ENCODE data around the gene CALML5.

The CALML5 gene

GRCh38 chr10:5498791-5499492 lies 428 bp downstream of the CALML5 start:
- no peak for DNase-seq (ENCODE audit: extremely low read depth, low read depth)
- TF ChIP-seq CTCF (IDR thresholded peaks at IDR 0.05; ENCODE audit: low read depth, low read length) = no peak

DNA sequence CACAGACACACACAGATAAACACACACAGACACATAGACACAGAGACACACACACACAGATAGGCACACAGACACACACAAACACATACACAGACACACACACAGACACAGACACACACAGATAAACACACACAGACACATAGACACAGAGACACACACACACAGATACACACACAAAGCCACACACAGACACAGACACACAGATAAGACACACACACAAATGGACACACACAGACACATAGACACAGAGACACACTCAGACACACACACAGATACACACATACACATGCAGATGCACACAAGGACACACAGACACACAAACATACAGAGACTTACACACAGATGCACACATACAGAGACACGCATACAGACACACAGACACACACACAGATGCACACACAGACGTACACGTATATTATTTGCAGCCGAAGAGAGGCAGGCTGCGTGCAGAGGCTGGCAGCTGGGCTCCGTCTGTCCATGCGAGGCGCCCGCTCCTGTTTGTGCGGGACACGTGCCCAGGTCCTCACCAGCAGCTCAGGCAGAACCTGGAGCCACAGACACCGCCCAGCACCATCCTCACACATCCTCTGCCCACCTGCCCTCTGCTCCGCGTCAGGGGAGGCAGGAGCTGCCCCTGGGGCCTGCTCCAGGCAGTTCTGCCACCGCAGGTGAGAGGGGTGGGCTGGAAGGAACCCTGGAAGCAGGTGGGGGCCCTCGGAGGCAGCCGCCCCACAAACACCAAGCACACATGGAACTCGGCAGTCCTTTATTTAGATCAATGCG lies 1.2 kb downstream of the CALML5 start:
- no peak for DNase-seq (ENCODE audit: extremely low read depth, low read depth)
- no peak for TF ChIP-seq CTCF (IDR thresholded peaks at IDR 0.05; ENCODE audit: low read depth, low read length)

DNA sequence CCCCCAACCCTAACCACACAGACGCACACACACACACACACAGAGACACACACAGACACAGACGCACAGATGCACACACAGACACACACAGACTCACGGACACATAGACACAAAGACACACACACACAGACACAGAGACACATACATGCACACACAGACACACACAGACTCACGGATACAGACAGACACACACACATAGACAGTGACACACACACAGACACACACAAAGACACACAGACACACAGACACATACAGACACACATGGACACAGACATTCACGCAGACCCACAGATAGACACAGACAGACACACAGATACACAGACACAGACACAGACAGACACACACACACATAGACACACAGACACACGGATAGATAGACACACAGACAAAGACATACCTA lies 2.1 kb downstream of the CALML5 start:
- no peak for DNase-seq (ENCODE audit: extremely low read depth, low read depth)
- no peak for TF ChIP-seq CTCF (IDR thresholded peaks at IDR 0.05; ENCODE audit: low read depth, low read length)

DNA sequence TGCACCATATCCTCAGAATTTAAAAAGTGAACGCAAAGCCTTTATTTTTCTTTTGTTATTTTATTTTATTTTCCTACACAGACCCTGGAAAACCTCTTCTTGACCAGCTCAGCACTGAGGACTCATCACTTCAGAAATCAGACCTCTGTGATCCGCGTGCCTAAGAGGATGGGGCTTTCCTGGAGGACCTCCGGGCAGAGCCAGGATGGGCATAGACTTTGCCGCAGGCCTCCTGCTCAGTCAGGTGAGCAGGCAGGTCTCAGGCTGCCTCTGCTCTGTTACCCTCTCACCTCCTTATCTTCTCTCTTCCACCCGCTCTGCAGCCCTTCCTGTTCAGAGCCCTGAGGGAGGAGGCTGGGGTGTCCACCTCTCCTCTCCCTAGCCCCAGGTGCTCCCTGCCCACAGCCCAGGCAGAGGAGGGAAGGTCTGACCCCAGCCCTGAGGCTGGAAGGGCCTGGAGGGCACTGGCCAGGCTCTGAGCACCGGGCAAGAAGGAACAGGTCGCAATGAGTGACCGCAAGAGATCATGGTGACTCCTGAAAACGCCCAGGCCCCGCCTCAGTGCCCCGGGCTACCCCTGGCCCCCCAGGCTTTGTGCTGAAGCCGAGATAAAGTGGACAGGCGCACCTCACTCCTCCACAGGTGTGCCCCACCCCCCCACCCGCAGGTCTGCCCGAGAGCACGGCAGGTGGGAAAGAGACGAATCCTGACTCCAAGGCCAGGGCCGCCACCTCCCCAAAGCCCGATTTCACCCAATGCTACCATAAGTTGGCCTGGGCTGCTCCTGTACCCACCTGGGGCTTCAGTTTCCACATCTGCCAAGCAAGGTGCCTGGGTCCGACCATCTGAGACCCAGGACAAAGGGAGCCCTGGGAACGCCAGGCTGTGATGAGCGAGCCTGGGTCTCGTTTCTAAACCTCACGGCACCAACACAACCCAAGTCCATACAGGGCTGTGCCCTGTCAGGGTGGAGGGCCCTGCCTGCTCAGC lies 2.8 kb downstream of the CALML5 start:
- DNase-seq (ENCODE audit: extremely low read depth, low read depth) = no peak
- TF ChIP-seq CTCF (IDR thresholded peaks at IDR 0.05; ENCODE audit: low read depth, low read length) = no peak

- no peak for DNase-seq (ENCODE audit: extremely low read depth, low read depth)
- TF ChIP-seq CTCF (IDR thresholded peaks at IDR 0.05; ENCODE audit: low read depth, low read length) = no peak
Measured at GRCh38 chr10:5494611-5495010, 4.8 kb downstream of the CALML5 start.

- no peak for TF ChIP-seq CTCF (IDR thresholded peaks at IDR 0.05; ENCODE audit: low read depth, low read length)
- no peak for DNase-seq (ENCODE audit: extremely low read depth, low read depth)
Measured at GRCh38 chr10:5493691-5494090, 5.7 kb downstream of the CALML5 start.
